Upper lobe of left lung (tissue), 6 donors: ENCODE results near the gene LRIT3. TPM values are rescaled to one million over a fixed set of nuclear protein-coding genes. Genes with fewer than 3 reads are reported as not detected.

Source experiments
- ATAC-seq, 2 donors: fragments of 200-7000 bp; cut with Tn5 transposase; one replicate each; pipeline ENCODE4 v1.9.1; 2022; ENCODE audit warnings: mild to moderate bottlenecking in 2 of 2, moderate library complexity in 2 of 2; ENCODE audit not compliant: low FRiP score in 2 of 2
- DNase-seq, 2 donors: peaks; one replicate each; pipeline ENCODE4 v3.0.0-alpha.2; 2019 to 2020
- H3K27ac ChIP-seq, 4 donors: fragments of 200-600 bp; sonication (generic); one replicate each; pipeline ENCODE4 v1.5.1; 2016 to 2019
- H3K27me3 ChIP-seq, 4 donors: fragments of 200-600 bp; sonication (generic); one replicate each; pipeline ENCODE4 v1.5.1; 2017 to 2019
- H3K36me3 ChIP-seq, 4 donors: fragments of 200-600 bp; sonication (generic); one replicate each; pipeline ENCODE4 v1.5.1; 2016 to 2019
- H3K4me1 ChIP-seq, 4 donors: fragments of 200-600 bp; sonication (generic); one replicate each; pipeline ENCODE4 v1.5.1; 2018 to 2019
- H3K4me3 ChIP-seq, 4 donors: fragments of 200-600 bp; sonication (generic); one replicate each; pipeline ENCODE4 v1.5.1; 2017 to 2019; ENCODE audit warnings: mild to moderate bottlenecking in 2 of 4, moderate library complexity in 1 of 4
- H3K9me3 ChIP-seq, 4 donors: fragments of 200-600 bp; sonication (generic); one replicate each; pipeline ENCODE4 v1.5.1; 2018 to 2019
- CTCF ChIP-seq, 6 experiments: fragments of 450-650 bp in 4 of 6; fragments of 200-600 bp in 2 of 6; sonication (generic) in 2 of 6; IDR thresholded peaks; one replicate each; pipeline ENCODE4 v1.5.1; 2016 to 2019; ENCODE audit warnings: antibody characterized with exemption in 6 of 6
- EP300 ChIP-seq, 4 donors: sonication (generic); formaldehyde crosslinking; IDR thresholded peaks; one replicate each; pipeline ENCODE4 v1.5.1; 2017; ENCODE audit warnings: antibody characterized with exemption in 4 of 4, control low read depth in 2 of 4
- POLR2A ChIP-seq, 4 donors: fragments of 450-650 bp; IDR thresholded peaks; one replicate each; pipeline ENCODE4 v1.5.1; 2016 to 2017; ENCODE audit warnings: antibody characterized with exemption in 4 of 4, mild to moderate bottlenecking in 2 of 4
- POLR2AphosphoS5 ChIP-seq, 2 donors: sonication (generic); formaldehyde crosslinking; IDR thresholded peaks; one replicate each; pipeline ENCODE4 v1.5.1; 2017; ENCODE audit warnings: antibody characterized with exemption in 2 of 2
- WGBS, 2 donors: methylation state at CpG; one replicate each; pipeline ENCODE4 v1.1.5; 2017 to 2018; 5-methylcytosine and 5-hydroxymethylcytosine counted together
- total RNA-seq, 6 donors: library from RNA; depleted of rRNA in 4 of 6; stranded (reverse); fragments of >200 nt in 4 of 6; gene quantifications; one replicate each; pipeline versions ENCODE4 v1.1.0 to v1.2.1, GENCODE V29; 2016 to 2021
- donor health status: DM: no; HTN: no; CAD: no; lungs with moderate emphysema.
- donor health status: DM: no; HTN: yes; CAD: no; lungs with severe emphysema.

Gene LRIT3
- total RNA-seq, 6 donors from 2014 or later = 0.20 to 1.0 (median 0.46) TPM; not detected in 1

- peaks cover 11 to 19% (median 14%) of the 10 kb centered on the region in 4 donors for H3K4me1 ChIP-seq
- WGBS, 2 donors = 0 to 1% methylated on average over 42 to 53 of the region's 53 CpGs
- peak in 2 of 4 donors; percentile 40 to 75 for TF ChIP-seq POLR2A (IDR thresholded peaks at IDR 0.05)
- peak; percentile 67 to 81 for TF ChIP-seq POLR2AphosphoS5 (IDR thresholded peaks at IDR 0.05)
- peak in 1 of 4 donors; percentile 30 for TF ChIP-seq EP300 (IDR thresholded peaks at IDR 0.05)
- TF ChIP-seq CTCF (IDR thresholded peaks at IDR 0.05) = no peak
- H3K36me3 ChIP-seq = peaks cover 0 to 17% (median 0%) of the 10 kb centered on the region in 4 donors
- DNase-seq = peak; percentile 92 to 96
- H3K27me3 ChIP-seq = no peaks in the 10 kb centered on the region
- H3K9me3 ChIP-seq = no peaks in the 10 kb centered on the region
- peak within 1 kb of the TSS; percentile 82 to 89 (median 84) for H3K27ac ChIP-seq
- H3K4me3 ChIP-seq = peak within 1 kb of the TSS; percentile 48 to 85 (median 74)
- peak; percentile 97 to 100 for ATAC-seq
These were observed 32.5 kb upstream of the LRIT3 start, which contains the start of gene GAR1 for GRCh38 chr4:109815151-109816081. Gene GAR1, plus strand, starts transcription at chr4:109815762. Its CDS starts 403 bp downstream, at chr4:109816165.

GRCh38 chr4:109816082-109816442 lies 31.8 kb upstream of the LRIT3 start:
- ATAC-seq (peak in 1 of 2 donors; percentile 22), DNase-seq (peak in 1 of 2 donors; percentile 81)
- TF ChIP-seq POLR2AphosphoS5 (IDR thresholded peaks at IDR 0.05) (no peak), POLR2A (IDR thresholded peaks at IDR 0.05) (no peak), EP300 (IDR thresholded peaks at IDR 0.05) (no peak), CTCF (IDR thresholded peaks at IDR 0.05) (no peak)
- H3K4me3 ChIP-seq = peak overlapping the region; percentile 48 to 85 (median 74)
- WGBS, 2 donors = 0% methylated on average over 19 of the region's 19 CpGs
- H3K4me1 ChIP-seq = peaks cover 11 to 19% (median 14%) of the 10 kb centered on the region in 4 donors
- peak overlapping the region; percentile 82 to 89 (median 84) for H3K27ac ChIP-seq
- H3K9me3 ChIP-seq = no peaks in the 10 kb centered on the region
- H3K27me3 ChIP-seq = no peaks in the 10 kb centered on the region
- peaks cover 0 to 22% (median 0%) of the 10 kb centered on the region in 4 donors for H3K36me3 ChIP-seq

- 62 to 67% methylated on average over 1 of the region's 1 CpG for WGBS, 2 donors
- Histone ChIP-seq H3K4me3 (peak overlapping the region in 1 of 4 donors; percentile 67), H3K9me3 (no peaks in the 10 kb centered on the region), H3K4me1 (peaks cover 11 to 19% (median 14%) of the 10 kb centered on the region in 4 donors), H3K27ac (no peak overlapping the region), H3K27me3 (no peaks in the 10 kb centered on the region), H3K36me3 (peaks cover 0 to 26% (median 0%) of the 10 kb centered on the region in 4 donors)
- no peak for ATAC-seq
- no peak for DNase-seq
- no peak for TF ChIP-seq POLR2A (IDR thresholded peaks at IDR 0.05)
- TF ChIP-seq CTCF (IDR thresholded peaks at IDR 0.05) = no peak
- no peak for TF ChIP-seq POLR2AphosphoS5 (IDR thresholded peaks at IDR 0.05)
- TF ChIP-seq EP300 (IDR thresholded peaks at IDR 0.05) = no peak
These were observed 31.0 kb upstream of the LRIT3 start for GRCh38 chr4:109816894-109817293.

GRCh38 chr4:109818268-109818667 lies 29.6 kb upstream of the LRIT3 start:
- no peak overlapping the region for H3K27ac ChIP-seq
- peaks cover 2 to 39% (median 4%) of the 10 kb centered on the region in 4 donors for H3K36me3 ChIP-seq
- no peak overlapping the region for H3K4me3 ChIP-seq
- no peaks in the 10 kb centered on the region for H3K9me3 ChIP-seq
- 94 to 97% methylated on average over 4 of the region's 4 CpGs for WGBS, 2 donors
- no peaks in the 10 kb centered on the region for H3K27me3 ChIP-seq
- DNase-seq (no peak), ATAC-seq (no peak)
- TF ChIP-seq EP300 (IDR thresholded peaks at IDR 0.05) = no peak
- peaks cover 11 to 19% (median 14%) of the 10 kb centered on the region in 4 donors for H3K4me1 ChIP-seq

GRCh38 chr4:109820563-109820962 lies 27.3 kb upstream of the LRIT3 start:
- H3K27me3 ChIP-seq = no peaks in the 10 kb centered on the region
- ATAC-seq (no peak), DNase-seq (no peak)
- no peaks in the 10 kb centered on the region for H3K9me3 ChIP-seq
- TF ChIP-seq POLR2A (IDR thresholded peaks at IDR 0.05) = no peak
- no peak for TF ChIP-seq POLR2AphosphoS5 (IDR thresholded peaks at IDR 0.05)
- TF ChIP-seq CTCF (IDR thresholded peaks at IDR 0.05) = no peak
- no peak for TF ChIP-seq EP300 (IDR thresholded peaks at IDR 0.05)
- H3K4me3 ChIP-seq = no peak overlapping the region
- H3K27ac ChIP-seq = no peak overlapping the region
- 84 to 85% methylated on average over 2 of the region's 2 CpGs for WGBS, 2 donors
- H3K4me1 ChIP-seq = peaks cover 11 to 19% (median 12%) of the 10 kb centered on the region in 4 donors
- peaks cover 4 to 61% (median 5%) of the 10 kb centered on the region in 4 donors for H3K36me3 ChIP-seq
